K562 (cell line): ENCODE measurements around the gene GIT2. TPM values are rescaled to one million over a fixed set of nuclear protein-coding genes. Genes with fewer than 3 reads are reported as not detected.

ENCODE experiments used
- ARID1B ChIP-seq: fragments of 450-650 bp; IDR thresholded peaks from 2 replicates; pipeline ENCODE4 v1.6.1; 2016; ENCODE audit warnings: antibody characterized with exemption, mild to moderate bottlenecking, inconsistent platforms
- BMI1 ChIP-seq: fragments of 150-350 bp; IDR thresholded peaks from 2 replicates; pipeline ENCODE4 v1.6.1; 2014; ENCODE audit warnings: low read length
- CBX8 ChIP-seq: fragments of 200-600 bp; sonication (generic); IDR thresholded peaks from 2 replicates; pipeline ENCODE4 v1.6.1; 2012; ENCODE audit warnings: borderline replicate concordance, mixed run types, low read depth, mild to moderate bottlenecking, moderate library complexity, mixed read lengths, low read length, control low read depth, inconsistent platforms; ENCODE audit not compliant: poor library complexity, severe bottlenecking; ENCODE audit errors: extremely low read depth
- FOXK1 ChIP-seq: sonication (generic); formaldehyde crosslinking; IDR thresholded peaks from 2 replicates; pipeline ENCODE4 v1.8.0; 2022; ENCODE audit warnings: missing genetic modification reagents, mild to moderate bottlenecking, borderline replicate concordance
- GABPA ChIP-seq: fragments of 200-800 bp; sonication (Bioruptor generic); conservative IDR thresholded peaks from 2 replicates; pipeline ENCODE4 v1.6.1; 2016; ENCODE audit warnings: low read depth, missing genetic modification characterization, missing compliant biosample characterization
- KAT7 ChIP-seq: sonication (generic); formaldehyde crosslinking; IDR thresholded peaks from 2 replicates; pipeline ENCODE4 v1.8.0; 2022; ENCODE audit warnings: missing genetic modification reagents, mild to moderate bottlenecking, borderline replicate concordance
- KAT8 ChIP-seq: fragments of 450-650 bp; IDR thresholded peaks from 2 replicates; pipeline ENCODE4 v1.6.1; 2016; ENCODE audit warnings: low read depth, mild to moderate bottlenecking
- MEF2A ChIP-seq: IDR thresholded peaks from 2 replicates; pipeline ENCODE4 v1.6.1; 2011; ENCODE audit warnings: low read depth, mild to moderate bottlenecking, low read length, moderate library complexity; ENCODE audit not compliant: control insufficient read depth
- POLR2B ChIP-seq: fragments of 450-650 bp; IDR thresholded peaks from 2 replicates; pipeline ENCODE4 v1.6.1; 2018; ENCODE audit warnings: low read depth; ENCODE audit not compliant: partially characterized antibody
- POLR2H ChIP-seq: IDR thresholded peaks from 2 replicates; pipeline ENCODE4 v1.6.1; 2016; ENCODE audit warnings: missing genetic modification characterization, low read depth, mild to moderate bottlenecking, control low read depth, missing compliant biosample characterization, moderate library complexity
- PTRF ChIP-seq: fragments of 450-650 bp; IDR thresholded peaks from 2 replicates; pipeline ENCODE4 v1.6.1; 2016; ENCODE audit warnings: mild to moderate bottlenecking, missing genetic modification characterization, missing compliant biosample characterization
- RAD51 ChIP-seq: fragments of 450-650 bp; IDR thresholded peaks from 2 replicates; pipeline ENCODE4 v1.7.1; 2016; ENCODE audit warnings: low read depth, mild to moderate bottlenecking, borderline replicate concordance
- RBM15 ChIP-seq: fragments of 200-400 bp; formaldehyde crosslinking; IDR thresholded peaks from 2 replicates; pipeline ENCODE4 v1.6.1; 2018; ENCODE audit warnings: mild to moderate bottlenecking, low read length, moderate library complexity; ENCODE audit not compliant: insufficient read depth
- SIX5 ChIP-seq, 2 experiments: IDR thresholded peaks; 2 replicates each; pipeline ENCODE4 v1.6.1; 2011; ENCODE audit warnings: low read length in 2 of 2, borderline replicate concordance in 1 of 2, low read depth in 1 of 2, mild to moderate bottlenecking in 1 of 2, moderate library complexity in 1 of 2; ENCODE audit not compliant: insufficient read depth in 1 of 2
- TCF3 ChIP-seq: sonication (generic); formaldehyde crosslinking; IDR thresholded peaks from 2 replicates; pipeline ENCODE4 v1.4.0; 2020; ENCODE audit warnings: mild to moderate bottlenecking, missing genetic modification reagents
- TRIM28 ChIP-seq: fragments of 450-650 bp; IDR thresholded peaks from 2 replicates; pipeline ENCODE4 v1.6.1; 2017
- ZNF324 ChIP-seq: fragments of 250-450 bp; sonication (Bioruptor Pico); IDR thresholded peaks from 2 replicates; pipeline ENCODE4 v1.4.0; 2020; ENCODE audit warnings: mild to moderate bottlenecking
- ZNF41 ChIP-seq: fragments of 250-450 bp; sonication (Bioruptor Pico); conservative IDR thresholded peaks from 2 replicates; pipeline ENCODE4 v1.4.0; 2020; ENCODE audit warnings: mild to moderate bottlenecking
- polyA plus RNA-seq, 8 experiments: library from polyadenylated mRNA; depleted of rRNA in 4 of 8; stranded (reverse) in 5 of 8; unstranded in 3 of 8; fragments of >200 nt; fragmentation: Nextera tagmentation in 2 of 8; fragmentation: Illumina TruSeq in 1 of 8; extraction: Ambion mirVana in 2 of 8; extraction: Trizol in 1 of 8; gene quantifications; 2 replicates each; pipeline versions ENCODE4 v1.2.1 to v1.2.3, GENCODE V29; 2011 to 2014; ENCODE audit warnings: inconsistent platforms in 1 of 8, missing spikeins in 1 of 8
- total RNA-seq, 7 experiments: library from RNA; depleted of rRNA in 6 of 7; stranded (reverse); fragments of >200 nt in 6 of 7; fragmentation: Illumina TruSeq in 2 of 7; extraction: Trizol in 2 of 7; gene quantifications; 2 replicates each; pipeline versions ENCODE4 v1.2.1 to v1.2.3, GENCODE V29; 2011 to 2021; ENCODE audit warnings: low replicate concordance in 1 of 7
- TF ChIP-seq, protein P1 (sequence below): fragments of 450-650 bp; formaldehyde crosslinking; IDR thresholded peaks from 2 replicates; pipeline ENCODE4 v1.4.0; 2020; ENCODE audit warnings: mild to moderate bottlenecking, moderate library complexity
- TF ChIP-seq, protein P2 (sequence below), 2 experiments: fragments of 450-650 bp; conservative IDR thresholded peaks; 2 replicates each; pipeline ENCODE4 v1.6.1; 2017; ENCODE audit warnings: mild to moderate bottlenecking in 2 of 2, moderate library complexity in 2 of 2
- TF ChIP-seq, protein P3 (sequence below): sonication (generic); formaldehyde crosslinking; IDR thresholded peaks from 2 replicates; pipeline ENCODE4 v1.8.0; 2022; ENCODE audit warnings: mild to moderate bottlenecking, missing genetic modification reagents
- TF ChIP-seq, protein P4 (sequence below): fragments of 450-650 bp; formaldehyde crosslinking; IDR thresholded peaks from 2 replicates; pipeline ENCODE4 v1.4.0; 2020; ENCODE audit warnings: mild to moderate bottlenecking, moderate library complexity

The GIT2 gene
- total and polyA plus RNA-seq, 9 of the 15 experiments (the other 6 are each of a cell fraction or from before 2014, with no cell fraction given): 4.0 to 30.4 (median 23.5) TPM

DNA sequence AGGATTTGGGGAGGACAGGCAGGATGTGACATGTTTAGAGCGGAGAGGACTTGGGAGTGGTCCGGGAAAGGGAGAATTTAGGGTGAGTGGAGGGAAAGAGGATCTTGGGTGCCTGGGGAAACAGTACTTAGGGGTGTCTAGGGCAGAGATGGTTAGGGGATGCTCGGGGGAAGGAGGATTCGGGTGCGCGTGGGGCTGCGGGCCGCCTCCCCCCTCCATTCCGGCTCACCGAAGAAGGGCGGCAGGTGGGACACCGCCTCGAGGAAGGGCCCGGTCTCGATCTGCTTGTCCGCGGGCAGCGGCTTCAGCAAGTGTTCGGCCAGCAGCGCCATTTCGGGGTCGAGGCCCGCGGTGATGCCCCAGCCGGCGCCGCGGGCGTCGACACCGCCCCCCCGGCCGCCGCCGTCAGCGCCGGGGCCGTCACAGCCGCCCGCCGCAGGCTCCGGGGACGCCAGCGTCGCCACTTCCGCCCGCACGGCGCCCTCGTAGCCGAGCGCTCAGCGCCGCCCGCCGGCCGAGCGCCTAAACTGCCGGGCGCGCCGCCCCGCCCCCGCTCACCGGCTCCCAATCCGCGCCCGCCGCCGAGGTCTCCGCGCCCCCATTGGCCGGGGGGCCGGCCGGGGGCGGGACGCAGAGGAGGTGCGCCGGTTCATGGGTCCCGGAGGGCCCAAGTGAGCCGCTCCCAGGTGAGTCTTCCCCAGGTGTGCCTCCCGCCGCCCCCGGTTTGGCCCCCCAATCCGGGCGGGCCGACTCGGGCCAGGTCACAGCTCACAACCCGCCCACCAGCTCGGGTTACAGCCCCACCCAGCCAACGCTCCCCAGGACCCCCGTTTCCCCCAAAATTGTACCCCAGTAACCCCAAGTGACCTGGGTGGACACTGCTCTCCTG lies 115.9 kb downstream of the GIT2 start, which contains the start of gene GLTP (continued):
- TF ChIP-seq TCF3 (CRISPR knock-in tag) (no peak), TRIM28 (no peak), KAT7 (CRISPR knock-in tag) (no peak), ARID1B (no peak), POLR2H (tag) (no peak), ZNF324 (no peak), POLR2B (no peak), BMI1 (no peak), RBM15 (no peak), KAT8 (no peak), FOXK1 (CRISPR knock-in tag) (no peak), MEF2A (no peak), CBX8 (no peak), SIX5 (IDR thresholded peaks at IDR 0.05; ENCODE audit: borderline replicate concordance in 1 of 2, insufficient read depth in 1 of 2, low read depth in 1 of 2, low read length in 2 of 2) (peak; percentile 18 to 29; a peak in 1 of 4 replicates), RAD51 (no peak), ZNF41 (CRISPR knock-in tag) (no peak), PTRF (no peak), GABPA (peak; percentile 89)
- TF ChIP-seq, protein P1, sequence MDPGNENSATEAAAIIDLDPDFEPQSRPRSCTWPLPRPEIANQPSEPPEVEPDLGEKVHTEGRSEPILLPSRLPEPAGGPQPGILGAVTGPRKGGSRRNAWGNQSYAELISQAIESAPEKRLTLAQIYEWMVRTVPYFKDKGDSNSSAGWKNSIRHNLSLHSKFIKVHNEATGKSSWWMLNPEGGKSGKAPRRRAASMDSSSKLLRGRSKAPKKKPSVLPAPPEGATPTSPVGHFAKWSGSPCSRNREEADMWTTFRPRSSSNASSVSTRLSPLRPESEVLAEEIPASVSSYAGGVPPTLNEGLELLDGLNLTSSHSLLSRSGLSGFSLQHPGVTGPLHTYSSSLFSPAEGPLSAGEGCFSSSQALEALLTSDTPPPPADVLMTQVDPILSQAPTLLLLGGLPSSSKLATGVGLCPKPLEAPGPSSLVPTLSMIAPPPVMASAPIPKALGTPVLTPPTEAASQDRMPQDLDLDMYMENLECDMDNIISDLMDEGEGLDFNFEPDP (CRISPR knock-in tag): no peak
- TF ChIP-seq, protein P2, sequence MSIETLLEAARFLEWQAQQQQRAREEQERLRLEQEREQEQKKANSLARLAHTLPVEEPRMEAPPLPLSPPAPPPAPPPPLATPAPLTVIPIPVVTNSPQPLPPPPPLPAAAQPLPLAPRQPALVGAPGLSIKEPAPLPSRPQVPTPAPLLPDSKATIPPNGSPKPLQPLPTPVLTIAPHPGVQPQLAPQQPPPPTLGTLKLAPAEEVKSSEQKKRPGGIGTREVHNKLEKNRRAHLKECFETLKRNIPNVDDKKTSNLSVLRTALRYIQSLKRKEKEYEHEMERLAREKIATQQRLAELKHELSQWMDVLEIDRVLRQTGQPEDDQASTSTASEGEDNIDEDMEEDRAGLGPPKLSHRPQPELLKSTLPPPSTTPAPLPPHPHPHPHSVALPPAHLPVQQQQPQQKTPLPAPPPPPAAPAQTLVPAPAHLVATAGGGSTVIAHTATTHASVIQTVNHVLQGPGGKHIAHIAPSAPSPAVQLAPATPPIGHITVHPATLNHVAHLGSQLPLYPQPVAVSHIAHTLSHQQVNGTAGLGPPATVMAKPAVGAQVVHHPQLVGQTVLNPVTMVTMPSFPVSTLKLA (conservative IDR thresholded peaks at IDR 0.05): no peak
- TF ChIP-seq, protein P3, sequence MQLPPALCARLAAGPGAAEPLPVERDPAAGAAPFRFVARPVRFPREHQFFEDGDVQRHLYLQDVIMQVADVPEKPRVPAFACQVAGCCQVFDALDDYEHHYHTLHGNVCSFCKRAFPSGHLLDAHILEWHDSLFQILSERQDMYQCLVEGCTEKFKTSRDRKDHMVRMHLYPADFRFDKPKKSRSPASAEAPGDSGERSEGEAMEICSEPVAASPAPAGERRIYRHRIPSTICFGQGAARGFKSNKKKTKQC: no peak
- TF ChIP-seq, protein P4, sequence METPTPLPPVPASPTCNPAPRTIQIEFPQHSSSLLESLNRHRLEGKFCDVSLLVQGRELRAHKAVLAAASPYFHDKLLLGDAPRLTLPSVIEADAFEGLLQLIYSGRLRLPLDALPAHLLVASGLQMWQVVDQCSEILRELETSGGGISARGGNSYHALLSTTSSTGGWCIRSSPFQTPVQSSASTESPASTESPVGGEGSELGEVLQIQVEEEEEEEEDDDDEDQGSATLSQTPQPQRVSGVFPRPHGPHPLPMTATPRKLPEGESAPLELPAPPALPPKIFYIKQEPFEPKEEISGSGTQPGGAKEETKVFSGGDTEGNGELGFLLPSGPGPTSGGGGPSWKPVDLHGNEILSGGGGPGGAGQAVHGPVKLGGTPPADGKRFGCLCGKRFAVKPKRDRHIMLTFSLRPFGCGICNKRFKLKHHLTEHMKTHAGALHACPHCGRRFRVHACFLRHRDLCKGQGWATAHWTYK (CRISPR knock-in tag): no peak
